ENCODE data around the gene SKOR1. TPM values are rescaled to one million over a fixed set of nuclear protein-coding genes. Genes with fewer than 3 reads are reported as not detected.

SKOR1 gene
- polyA plus RNA-seq, 1 of the 3 experiments (the other 2 are of a cell fraction), result 0.26 TPM

GRCh38 chr15:67882487-67883233 lies 57.4 kb downstream of the SKOR1 start:
- Histone ChIP-seq H3K36me3 (replicated peaks in 1 of 2; ENCODE audit: control insufficient read depth in 1 of 2, insufficient read depth in 2 of 2, low read length in 1 of 2) (no peaks in the 10 kb centered on the region), H3K4me1 (ENCODE audit: control insufficient read depth in 1 of 2, insufficient read depth in 2 of 2, low read depth in 1 of 2, low read length in 1 of 2) (peaks cover 0 to 6% of the 10 kb centered on the region in 2 experiments; a peak in 2 of 4 replicates), H3K27ac (ENCODE audit: low read depth in 2 of 2, low read length in 1 of 2) (peak overlapping the region; percentile 26 to 80; a peak in 3 of 4 replicates), H3K9ac (no peak overlapping the region), H4K20me1 (ENCODE audit: insufficient read depth) (no peaks in the 10 kb centered on the region), H2AFZ (ENCODE audit: low read depth) (no peak overlapping the region), H3K27me3 (ENCODE audit: insufficient read depth) (no peaks in the 10 kb centered on the region), H3K9me2 (no peaks in the 10 kb centered on the region), H3K4me3 (ENCODE audit: low read depth in 2 of 2, low read length in 1 of 2) (no peak overlapping the region), H3K4me2 (no peak overlapping the region), H3K9me3 (no peaks in the 10 kb centered on the region), H3F3A (replicated peaks; ENCODE audit: insufficient read depth) (no peaks in the 10 kb centered on the region), H3K79me2 (ENCODE audit: insufficient read depth) (no peaks in the 10 kb centered on the region)
- CTCF ChIA-PET, result interaction anchor here (0.6 to 2.7 kb wide), 2 partner anchors 19 to 348 kb away, joined by 3 to 14 read pairs; no protein-coding TSS in a partner anchor
- 87% methylated on average over 8 of the region's 8 CpGs for WGBS (ENCODE audit: low lambda C conversion rate)
- DNase-seq, result no peak
- TF ChIP-seq IRF3 (IDR thresholded peaks at IDR 0.05; ENCODE audit: low read depth, low read length) (no peak), PBX3 (IDR thresholded peaks at IDR 0.05) (peak; percentile 54; the same call in 1 of the 2 replicates), TCF12 (IDR thresholded peaks at IDR 0.05) (peak; percentile 24; the same call in 1 of the 2 replicates)
- POLR2A ChIA-PET, result interaction anchor here (0.8 kb wide), 1 partner anchor 19 kb away, joined by 3 read pairs; no protein-coding TSS in a partner anchor

GRCh38 chr15:67883234-67883773 lies 58.0 kb downstream of the SKOR1 start:
- POLR2A ChIA-PET, result interaction anchor here (0.8 kb wide), 1 partner anchor 20 kb away, joined by 3 read pairs; no protein-coding TSS in a partner anchor
- peak overlapping the region; percentile 56; the same call in 1 of the 2 replicates for H2AFZ ChIP-seq (ENCODE audit: low read depth)
- no peak for TF ChIP-seq GABPA (IDR thresholded peaks at IDR 0.05; ENCODE audit: low read depth)
- no peak for TF ChIP-seq USF2 (IDR thresholded peaks at IDR 0.05; ENCODE audit: borderline replicate concordance, low read depth, low read length)
- TF ChIP-seq POLR2AphosphoS5 (IDR thresholded peaks at IDR 0.05; ENCODE audit: low read depth, low read length), result no peak
- no peak for TF ChIP-seq MAX (IDR thresholded peaks at IDR 0.05; ENCODE audit: low read depth)
- no peak for TF ChIP-seq MXI1 (IDR thresholded peaks at IDR 0.05; ENCODE audit: low read depth, low read length)
- TF ChIP-seq SMC3 (IDR thresholded peaks at IDR 0.05; ENCODE audit: low read depth, low read length), result no peak
- TF ChIP-seq ZBTB33 (IDR thresholded peaks at IDR 0.05; ENCODE audit: borderline replicate concordance, low read depth), result no peak
- TF ChIP-seq RFX5 (IDR thresholded peaks at IDR 0.05; ENCODE audit: low read length), result no peak
- TF ChIP-seq MEF2A (IDR thresholded peaks at IDR 0.05; ENCODE audit: borderline replicate concordance, low read depth), result no peak
- TF ChIP-seq ELF1 (IDR thresholded peaks at IDR 0.05), result no peak
- TF ChIP-seq GATA2 (CRISPR knock-in tag; IDR thresholded peaks at IDR 0.05), result no peak
- no peak for TF ChIP-seq REST (IDR thresholded peaks at IDR 0.05; ENCODE audit: low read depth, low read length)
- TF ChIP-seq TAF1 (IDR thresholded peaks at IDR 0.05; ENCODE audit: borderline replicate concordance, low read depth, low read length), result no peak

More at GRCh38 chr15:67883234-67883773, 58.0 kb downstream of the SKOR1 start:
- whole genome bisulfite sequencing (ENCODE audit: low lambda C conversion rate), result 91% methylated on average over 10 of the region's 10 CpGs
- H3K9me2 ChIP-seq, result no peaks in the 10 kb centered on the region
- peak overlapping the region in 1 of 2 experiments; percentile 80; a peak in 1 of 4 replicates for H3K27ac ChIP-seq (ENCODE audit: low read depth in 2 of 2, low read length in 1 of 2)
- H3K36me3 ChIP-seq (replicated peaks in 1 of 2; ENCODE audit: control insufficient read depth in 1 of 2, insufficient read depth in 2 of 2, low read length in 1 of 2), result no peaks in the 10 kb centered on the region
- H3K4me1 ChIP-seq (ENCODE audit: control insufficient read depth in 1 of 2, insufficient read depth in 2 of 2, low read depth in 1 of 2, low read length in 1 of 2), result peaks cover 0 to 6% of the 10 kb centered on the region in 2 experiments; a peak in 2 of 4 replicates
- no peaks in the 10 kb centered on the region for H3K79me2 ChIP-seq (ENCODE audit: insufficient read depth)
- no peak overlapping the region for H3K9ac ChIP-seq
- H3K4me3 ChIP-seq (ENCODE audit: low read depth in 2 of 2, low read length in 1 of 2), result no peak overlapping the region
- no peaks in the 10 kb centered on the region for H3K9me3 ChIP-seq
- H3F3A ChIP-seq (replicated peaks; ENCODE audit: insufficient read depth), result no peaks in the 10 kb centered on the region
- DNase-seq, result no peak
- no peaks in the 10 kb centered on the region for H4K20me1 ChIP-seq (ENCODE audit: insufficient read depth)
- no peak overlapping the region for H3K4me2 ChIP-seq
- H3K27me3 ChIP-seq (ENCODE audit: insufficient read depth), result no peaks in the 10 kb centered on the region
- CTCF ChIA-PET, result interaction anchor here (0.6 to 2.7 kb wide), 5 partner anchors 20 to 347 kb away, joined by 3 to 14 read pairs (median 3); no protein-coding TSS in a partner anchor
